ENCODE measurements around the gene TBC1D19. TPM values are rescaled to one million over a fixed set of nuclear protein-coding genes. Genes with fewer than 3 reads are reported as not detected.
"Not testable (repeated sequence)": the region's sequence is repeated elsewhere in the genome, so short reads cannot be mapped to it uniquely, and the experiment has no call there.

TBC1D19 gene
- total RNA-seq, 1 experiment from 2014 or later = 19.1 TPM

DNA sequence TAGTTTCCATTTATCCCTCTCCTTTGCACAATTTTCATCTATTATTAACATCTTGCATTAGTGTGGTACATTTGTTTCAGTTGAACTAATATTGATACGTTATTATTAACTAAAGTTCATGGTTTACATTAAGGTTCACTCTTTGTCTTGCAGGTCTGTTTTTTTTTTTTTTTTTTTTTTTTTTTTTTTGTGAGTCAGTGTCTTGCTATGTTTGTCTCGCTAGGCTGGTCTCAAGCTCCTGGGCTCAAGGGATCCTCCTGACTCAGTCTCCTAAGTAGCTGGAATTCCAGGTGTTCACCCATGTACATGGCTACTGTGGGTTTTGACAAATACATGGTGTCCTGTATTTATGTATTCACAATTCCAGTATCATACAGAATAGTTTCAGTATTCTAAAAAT is 6.8 kb downstream of the TBC1D19 start:
- no peaks in the 10 kb centered on the region for H3K27me3 ChIP-seq (replicated peaks; ENCODE audit: control insufficient read depth, insufficient read depth, low read length)
- ChIA-PET POLR2A (no interaction called here), CTCF (no interaction called here)
- no peaks in the 10 kb centered on the region for H3K36me3 ChIP-seq (ENCODE audit: control insufficient read depth, insufficient read depth, low read length)
- Mint-ChIP-seq H3K27me3 (ENCODE audit: insufficient read depth, unreplicated experiment) (no peaks in the 10 kb centered on the region), H3K4me3 (ENCODE audit: unreplicated experiment) (no peak overlapping the region), H3K36me3 (ENCODE audit: insufficient read depth, unreplicated experiment) (peaks cover 17% of the 10 kb centered on the region), H3K9me3 (ENCODE audit: unreplicated experiment) (peaks cover 11% of the 10 kb centered on the region), H3K4me1 (ENCODE audit: low read depth, unreplicated experiment) (peaks cover 16% of the 10 kb centered on the region), H3K27ac (ENCODE audit: unreplicated experiment) (no peak overlapping the region)
- no TSS peak for BruUV-seq (replicated peaks)
- intact Hi-C loops (cut with micrococcal nuclease; ENCODE audit: unreplicated experiment) = no loop called here
- TF ChIP-seq CTCF (IDR thresholded peaks at IDR 0.05; ENCODE audit: insufficient read depth in 1 of 2, low read depth in 1 of 2, low read length in 1 of 2, severe bottlenecking in 1 of 2, unreplicated experiment in 1 of 2) = no peak
- no peaks in the 10 kb centered on the region for H3K9me3 ChIP-seq
- no peak overlapping the region for H3K4me3 ChIP-seq (ENCODE audit: low read depth, low read length)
- DNase-seq = no peak
- H3K4me1 ChIP-seq = peaks cover 10% of the 10 kb centered on the region

- DNase-seq; CTCF ChIA-PET; POLR2A ChIA-PET; intact Hi-C loops (cut with micrococcal nuclease; ENCODE audit: unreplicated experiment); H3K27me3 ChIP-seq (replicated peaks; ENCODE audit: control insufficient read depth, insufficient read depth, low read length); H3K4me1 ChIP-seq; H3K9me3 ChIP-seq; H3K27ac Mint-ChIP-seq (ENCODE audit: unreplicated experiment); H3K27me3 Mint-ChIP-seq (ENCODE audit: insufficient read depth, unreplicated experiment); BruUV-seq (replicated peaks); H3K4me3 ChIP-seq (ENCODE audit: low read depth, low read length); H3K36me3 ChIP-seq (ENCODE audit: control insufficient read depth, insufficient read depth, low read length); H3K4me3 Mint-ChIP-seq (ENCODE audit: unreplicated experiment): not testable (repeated sequence)
- H3K9me3 Mint-ChIP-seq (ENCODE audit: unreplicated experiment) = peaks cover 11% of the 10 kb centered on the region
- H3K4me1 Mint-ChIP-seq (ENCODE audit: low read depth, unreplicated experiment) = peaks cover 22% of the 10 kb centered on the region
- H3K36me3 Mint-ChIP-seq (ENCODE audit: insufficient read depth, unreplicated experiment) = peaks cover 12% of the 10 kb centered on the region
Observed at GRCh38 chr4:26593557-26593956, 9.7 kb downstream of the TBC1D19 start.

DNA sequence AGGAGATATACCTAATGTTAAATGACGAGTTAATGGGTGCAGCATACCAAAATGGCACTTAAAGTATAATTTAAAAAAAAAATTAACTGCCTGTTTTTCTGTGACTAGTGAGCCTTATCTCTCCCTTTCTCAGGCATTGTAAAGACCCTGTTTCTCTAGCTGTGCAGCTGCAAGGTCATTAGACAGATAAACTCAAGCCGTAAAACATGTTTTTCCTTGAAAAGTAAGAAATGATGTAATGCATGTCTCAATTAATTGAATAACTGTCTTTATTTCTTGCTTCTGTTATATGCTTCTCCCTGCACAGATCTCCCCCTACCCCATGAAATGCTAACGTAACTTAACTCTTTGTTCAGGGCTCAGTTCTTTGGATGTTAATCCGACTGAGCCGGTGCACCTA is 10.5 kb downstream of the TBC1D19 start:
- peaks cover 11% of the 10 kb centered on the region for H3K36me3 Mint-ChIP-seq (ENCODE audit: insufficient read depth, unreplicated experiment)
- intact Hi-C loops (cut with micrococcal nuclease; ENCODE audit: unreplicated experiment) = no loop called here
- Histone ChIP-seq H3K4me3 (ENCODE audit: low read depth, low read length) (no peak overlapping the region), H3K27me3 (replicated peaks; ENCODE audit: control insufficient read depth, insufficient read depth, low read length) (no peaks in the 10 kb centered on the region), H3K4me1 (peaks cover 10% of the 10 kb centered on the region), H3K36me3 (ENCODE audit: control insufficient read depth, insufficient read depth, low read length) (no peaks in the 10 kb centered on the region), H3K9me3 (no peaks in the 10 kb centered on the region)
- DNase-seq = no peak
- POLR2A ChIA-PET = no interaction called here
- no peaks in the 10 kb centered on the region for H3K27me3 Mint-ChIP-seq (ENCODE audit: insufficient read depth, unreplicated experiment)
- no TSS peak for BruUV-seq (replicated peaks)
- H3K27ac Mint-ChIP-seq (ENCODE audit: unreplicated experiment) = no peak overlapping the region
- no peak for TF ChIP-seq CTCF (IDR thresholded peaks at IDR 0.05; ENCODE audit: insufficient read depth in 1 of 2, low read depth in 1 of 2, low read length in 1 of 2, severe bottlenecking in 1 of 2, unreplicated experiment in 1 of 2)
- CTCF ChIA-PET = no interaction called here
- H3K9me3 Mint-ChIP-seq (ENCODE audit: unreplicated experiment) = peaks cover 11% of the 10 kb centered on the region
- H3K4me3 Mint-ChIP-seq (ENCODE audit: unreplicated experiment) = no peak overlapping the region
- H3K4me1 Mint-ChIP-seq (ENCODE audit: low read depth, unreplicated experiment) = peaks cover 22% of the 10 kb centered on the region

DNA sequence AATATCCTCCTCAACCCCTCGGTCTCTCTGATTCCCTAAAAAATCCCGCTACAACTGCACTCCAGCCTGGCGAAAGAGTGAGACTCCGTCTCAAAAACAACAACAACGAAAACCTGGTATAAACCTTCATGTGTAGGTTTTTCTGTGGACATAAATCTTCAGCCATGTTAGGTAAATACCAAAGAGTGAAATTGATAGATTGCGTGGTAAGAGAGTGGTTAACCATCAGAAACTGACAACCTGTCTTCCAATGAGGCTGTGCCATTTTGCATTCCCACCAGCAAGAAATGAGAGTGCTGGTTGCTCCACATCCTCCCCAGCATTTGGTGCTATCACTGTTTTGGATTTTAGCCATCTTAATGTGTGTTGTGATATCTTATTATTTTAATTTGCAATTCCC is 10.9 kb downstream of the TBC1D19 start:
- no peaks in the 10 kb centered on the region for H3K27me3 ChIP-seq (replicated peaks; ENCODE audit: control insufficient read depth, insufficient read depth, low read length)
- peaks cover 19% of the 10 kb centered on the region for H3K4me1 Mint-ChIP-seq (ENCODE audit: low read depth, unreplicated experiment)
- H3K27ac Mint-ChIP-seq (ENCODE audit: unreplicated experiment) = no peak overlapping the region
- H3K4me3 Mint-ChIP-seq (ENCODE audit: unreplicated experiment) = no peak overlapping the region
- H3K4me1 ChIP-seq = peaks cover 10% of the 10 kb centered on the region
- H3K4me3 ChIP-seq (ENCODE audit: low read depth, low read length) = no peak overlapping the region
- ChIA-PET CTCF (no interaction called here), POLR2A (no interaction called here)
- BruUV-seq (replicated peaks) = no TSS peak
- intact Hi-C loops (cut with micrococcal nuclease; ENCODE audit: unreplicated experiment) = no loop called here
- no peaks in the 10 kb centered on the region for H3K36me3 ChIP-seq (ENCODE audit: control insufficient read depth, insufficient read depth, low read length)
- no peaks in the 10 kb centered on the region for H3K27me3 Mint-ChIP-seq (ENCODE audit: insufficient read depth, unreplicated experiment)
- H3K9me3 Mint-ChIP-seq (ENCODE audit: unreplicated experiment) = peaks cover 11% of the 10 kb centered on the region
- H3K36me3 Mint-ChIP-seq (ENCODE audit: insufficient read depth, unreplicated experiment) = peaks cover 7% of the 10 kb centered on the region
- TF ChIP-seq CTCF (IDR thresholded peaks at IDR 0.05; ENCODE audit: insufficient read depth in 1 of 2, low read depth in 1 of 2, low read length in 1 of 2, severe bottlenecking in 1 of 2, unreplicated experiment in 1 of 2) = no peak
- no peaks in the 10 kb centered on the region for H3K9me3 ChIP-seq
- DNase-seq = no peak

All from Caco-2 (cell line).